GM04504 (cell line): ENCODE data around the gene TOLLIP.

Experiments
- DNase-seq: peaks from one replicate; pipeline ENCODE4 v3.0.0-alpha.2; 2012; ENCODE audit warnings: low read depth

Gene TOLLIP

GRCh38 chr11:1231396-1232020, 77.9 kb downstream of the TOLLIP start:
- no peak for DNase-seq

- no peak for DNase-seq
These were observed 78.7 kb downstream of the TOLLIP start for GRCh38 chr11:1230456-1231395.

- DNase-seq, result no peak
These were observed 79.3 kb downstream of the TOLLIP start for GRCh38 chr11:1230121-1230455.

DNA sequence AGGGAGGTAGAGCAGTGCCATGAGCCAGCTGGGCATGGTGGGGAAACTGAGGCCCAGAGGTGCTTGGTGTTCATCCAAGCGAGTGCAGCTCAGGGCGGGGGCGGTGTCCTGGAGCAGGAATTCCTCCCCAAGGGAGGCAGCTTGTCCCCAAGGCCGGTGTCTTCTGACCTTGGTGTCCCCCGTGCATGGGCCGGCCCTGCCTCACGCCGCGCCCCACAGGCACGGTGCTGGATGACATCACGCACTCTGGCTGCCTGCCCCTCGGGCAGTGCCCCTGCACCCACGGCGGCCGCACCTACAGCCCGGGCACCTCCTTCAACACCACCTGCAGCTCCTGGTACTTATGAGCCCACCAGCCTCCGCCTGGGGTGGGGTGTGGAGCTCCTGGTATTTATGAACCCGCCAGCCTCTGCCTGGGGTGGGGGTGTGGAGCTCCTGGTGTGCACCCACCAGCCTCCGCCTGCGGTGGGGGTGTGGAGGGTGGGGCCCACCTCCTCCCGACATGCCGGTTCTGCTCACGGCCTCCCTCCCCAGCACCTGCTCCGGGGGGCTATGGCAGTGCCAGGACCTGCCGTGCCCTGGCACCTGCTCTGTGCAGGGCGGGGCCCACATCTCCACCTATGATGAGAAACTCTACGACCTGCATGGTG, 79.8 kb downstream of the TOLLIP start:
- no peak for DNase-seq

DNA sequence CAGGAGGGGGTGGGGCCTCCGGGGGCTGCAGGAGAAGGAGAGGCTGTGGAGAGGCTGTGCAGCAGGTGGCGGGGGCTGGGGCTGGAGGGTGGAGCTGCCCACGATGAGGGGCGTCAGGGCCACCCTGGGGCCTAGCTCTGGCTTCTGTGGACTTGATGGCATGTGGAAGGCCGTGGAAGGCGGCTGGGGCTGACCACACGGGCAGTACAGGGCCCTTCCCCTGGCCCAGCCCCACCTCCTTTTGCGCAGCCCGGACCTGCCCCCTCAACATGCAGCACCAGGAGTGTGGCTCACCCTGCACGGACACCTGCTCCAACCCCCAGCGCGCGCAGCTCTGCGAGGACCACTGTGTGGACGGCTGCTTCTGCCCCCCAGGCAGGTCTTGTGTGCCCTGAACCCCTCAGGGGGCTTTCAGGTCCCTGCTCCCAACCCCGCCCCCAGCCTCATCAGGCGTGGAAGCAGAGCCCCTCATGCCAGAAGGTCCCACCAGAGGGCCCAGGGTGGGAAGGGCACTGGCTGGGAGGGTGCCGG, 80.4 kb downstream of the TOLLIP start:
- no peak for DNase-seq

DNA sequence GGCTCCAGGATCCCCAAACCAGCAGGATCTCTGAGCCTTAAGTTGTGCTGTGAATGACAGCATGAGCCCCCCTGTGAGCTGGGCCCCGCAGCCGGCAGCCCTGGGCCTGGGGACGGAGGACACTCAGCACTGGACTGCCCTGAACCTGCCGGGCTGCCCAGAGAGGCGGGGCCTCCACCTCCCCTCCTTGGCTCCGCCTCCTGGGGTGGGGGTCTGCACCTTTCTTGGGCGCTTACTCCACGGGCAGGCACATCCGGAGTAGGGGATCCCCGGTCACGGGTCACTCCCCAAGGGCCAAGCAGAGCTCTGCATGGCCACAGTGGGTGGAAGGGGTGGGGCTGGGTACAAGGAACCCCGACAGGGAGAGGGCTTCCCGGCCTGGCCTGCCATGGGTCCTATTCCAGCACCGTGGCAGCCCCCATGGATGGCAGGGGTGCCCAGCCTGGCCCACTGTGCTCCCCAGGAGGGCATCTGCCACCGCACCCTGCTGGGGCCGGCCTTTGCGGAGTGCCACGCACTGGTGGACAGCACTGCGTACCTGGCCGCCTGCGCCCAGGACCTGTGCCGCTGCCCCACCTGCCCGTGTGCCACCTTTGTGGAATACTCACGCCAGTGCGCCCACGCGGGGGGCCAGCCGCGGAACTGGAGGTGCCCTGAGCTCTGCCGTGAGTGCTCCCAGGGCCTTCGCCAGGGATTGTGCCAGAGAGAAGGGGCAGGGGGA, 81.2 kb downstream of the TOLLIP start:
- no peak for DNase-seq

GRCh38 chr11:1227551-1228100, 81.8 kb downstream of the TOLLIP start:
- no peak for DNase-seq

DNA sequence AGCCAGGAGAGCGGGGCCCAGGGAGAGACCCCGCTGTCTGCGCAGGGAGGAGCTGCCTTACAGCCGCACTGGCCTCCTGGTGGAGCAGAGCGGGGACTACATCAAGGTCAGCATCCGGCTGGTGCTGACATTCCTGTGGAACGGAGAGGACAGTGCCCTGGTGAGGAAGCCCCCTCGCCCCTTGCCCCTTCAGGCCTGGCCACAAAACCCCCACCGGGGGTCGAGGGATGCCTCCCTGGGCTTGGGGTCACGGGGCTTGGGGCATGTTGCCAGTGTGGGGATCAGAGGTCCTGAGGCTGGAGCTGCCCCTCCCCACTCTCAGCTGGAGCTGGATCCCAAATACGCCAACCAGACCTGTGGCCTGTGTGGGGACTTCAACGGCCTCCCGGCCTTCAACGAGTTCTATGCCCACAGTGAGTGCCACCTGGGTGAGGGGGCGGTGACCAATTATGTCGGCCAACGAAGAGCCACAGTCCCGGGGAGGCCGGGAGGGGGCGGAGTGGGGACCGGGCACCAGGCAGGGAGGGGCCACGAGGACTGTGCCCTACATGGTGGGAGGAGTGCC, 82.4 kb downstream of the TOLLIP start:
- no peak for DNase-seq

- no peak for DNase-seq
These were observed 83.0 kb downstream of the TOLLIP start for GRCh38 chr11:1226226-1226985.

DNA sequence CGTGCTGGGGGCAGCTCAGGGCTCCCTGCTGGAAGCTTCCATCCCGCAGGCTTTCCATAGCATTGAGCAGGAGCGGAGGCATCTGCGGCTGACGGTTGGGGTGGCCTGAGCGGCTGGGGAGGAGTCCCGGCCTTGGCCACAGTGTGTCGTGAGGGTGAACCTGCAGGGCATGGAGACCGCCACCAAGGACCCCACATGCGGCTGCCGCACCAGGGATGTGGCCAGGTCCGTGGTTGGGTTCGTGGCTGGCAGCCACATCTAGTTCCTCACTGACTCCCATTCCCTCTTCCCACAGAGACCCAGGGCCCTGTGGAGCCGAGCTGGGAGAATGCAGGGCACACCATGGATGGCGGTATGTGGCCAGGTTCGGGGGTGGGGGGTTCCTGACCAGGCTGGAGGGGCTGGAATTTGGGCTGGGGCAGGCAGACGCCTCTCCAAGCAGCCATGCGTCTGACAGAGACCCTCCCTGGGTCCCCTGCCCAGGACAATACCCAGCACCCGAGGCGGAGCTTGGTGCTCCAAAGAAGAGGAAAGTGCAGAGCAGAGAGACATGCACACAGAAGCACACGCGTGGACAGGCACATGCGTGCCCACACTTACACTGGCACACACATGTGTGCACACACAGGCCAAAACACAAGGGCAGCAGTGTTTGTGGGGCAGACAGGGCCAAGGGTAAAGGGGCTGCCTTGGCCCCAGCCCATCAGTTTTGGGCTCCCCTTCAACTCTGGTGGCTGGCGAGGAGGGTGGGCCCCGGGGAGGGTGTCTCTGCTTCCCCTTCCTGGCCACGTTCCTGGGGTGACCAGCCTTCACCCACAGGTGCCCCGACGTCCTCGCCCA, 83.8 kb downstream of the TOLLIP start:
- no peak for DNase-seq

DNA sequence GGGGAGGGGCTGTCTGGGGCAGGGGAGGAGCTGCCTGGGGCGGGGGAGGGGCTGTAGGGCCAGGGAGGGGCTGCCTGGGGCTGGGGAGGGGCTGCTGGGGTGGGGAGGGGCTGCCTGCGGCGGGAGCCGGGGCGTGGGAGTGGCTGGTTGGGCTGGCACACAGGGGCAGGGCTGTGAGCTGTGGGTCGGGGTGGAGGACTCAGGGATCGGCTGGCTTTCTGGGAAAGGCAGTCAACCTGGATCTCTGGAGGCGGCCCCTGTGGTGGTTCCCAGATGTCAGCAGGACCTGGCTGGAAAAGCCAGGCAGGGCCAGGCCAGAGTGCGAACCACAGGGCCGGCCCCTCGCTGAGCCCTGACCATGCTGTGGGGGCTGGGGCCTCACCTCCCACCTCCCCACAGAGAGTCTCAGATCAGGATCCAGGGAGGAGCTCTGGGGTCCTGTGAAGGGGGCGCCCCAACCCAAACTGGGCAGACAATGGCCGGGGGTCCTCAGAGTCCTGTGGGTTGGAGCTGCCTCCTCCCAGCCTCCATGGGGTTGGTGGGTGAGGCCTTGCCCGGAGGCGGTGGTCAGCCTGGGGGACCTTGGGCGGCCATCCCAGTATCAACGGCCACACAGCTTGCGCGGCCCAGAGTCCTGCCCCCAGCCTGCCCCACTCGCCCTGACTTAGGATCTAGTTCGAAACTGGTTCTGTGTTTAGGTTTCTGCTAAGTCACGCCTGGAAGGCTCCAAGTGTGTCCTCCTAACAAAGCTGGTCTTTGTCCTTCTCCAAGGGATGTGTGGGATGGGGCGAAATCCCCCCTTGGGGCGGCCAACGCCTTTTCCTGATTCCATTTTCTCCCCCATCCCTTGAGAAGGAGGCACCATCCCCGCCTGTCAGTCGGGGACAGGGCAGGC, 84.7 kb downstream of the TOLLIP start:
- no peak for DNase-seq
